ES-I3 (cell line): ENCODE data around the gene ORC1.
A peak's percentile ranks its signal among the peaks of the same experiment; 100 is the strongest.
"Not testable (repeated sequence)": the region's sequence is repeated elsewhere in the genome, so short reads cannot be mapped to it uniquely, and the experiment has no call there.

Experiments used
- H3K36me3 ChIP-seq: 2 replicates; pipeline ENCODE4 v1.6.1; 2013; ENCODE audit warnings: mild to moderate bottlenecking, low read length, control low read depth, moderate library complexity; ENCODE audit not compliant: insufficient read depth
- H3K4me1 ChIP-seq: 2 replicates; pipeline ENCODE4 v1.6.1; 2013; ENCODE audit warnings: mild to moderate bottlenecking, control low read depth, low read length; ENCODE audit not compliant: insufficient read depth
- H3K9ac ChIP-seq: 2 replicates; pipeline ENCODE4 v1.6.1; 2013; ENCODE audit warnings: low read depth, mild to moderate bottlenecking, low read length, moderate library complexity
- H3K9me3 ChIP-seq: 2 replicates; pipeline ENCODE4 v1.6.1; 2013; ENCODE audit warnings: mild to moderate bottlenecking, low read length, moderate library complexity; ENCODE audit not compliant: control insufficient read depth, insufficient read depth

The ORC1 gene

GRCh38 chr1:52414942-52415341, 10.7 kb upstream of the ORC1 start:
- Histone ChIP-seq H3K9ac (no peak overlapping the region), H3K9me3 (no peaks in the 10 kb centered on the region), H3K4me1 (no peaks in the 10 kb centered on the region), H3K36me3 (peaks cover 38% of the 10 kb centered on the region)

GRCh38 chr1:52413410-52413989, 9.3 kb upstream of the ORC1 start:
- Histone ChIP-seq H3K4me1 (no peaks in the 10 kb centered on the region), H3K9me3 (no peaks in the 10 kb centered on the region), H3K9ac (no peak overlapping the region), H3K36me3 (peaks cover 47% of the 10 kb centered on the region)

DNA sequence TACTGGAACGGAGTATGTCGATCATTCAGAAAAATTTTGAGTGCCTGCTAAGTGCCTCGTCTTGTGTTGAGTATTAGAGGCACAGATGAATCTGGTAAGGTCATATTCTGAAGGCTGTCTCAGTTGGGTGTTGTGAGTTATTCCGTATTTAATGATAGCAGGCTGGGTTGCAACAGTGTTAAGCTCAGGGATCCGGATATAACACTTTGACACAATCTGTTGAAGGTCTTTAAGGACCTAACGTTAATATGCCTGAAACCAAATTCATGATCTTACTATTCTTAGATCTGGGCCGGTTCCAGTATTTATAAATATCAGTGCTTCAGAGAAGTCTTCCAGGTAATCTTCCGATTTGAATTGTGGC, 734 bp upstream of the ORC1 start:
- H3K4me1 ChIP-seq: peaks cover 3% of the 10 kb centered on the region; the same call in 1 of the 2 replicates
- H3K9ac ChIP-seq: peak overlapping the region; percentile 98
- no peaks in the 10 kb centered on the region for H3K9me3 ChIP-seq
- H3K36me3 ChIP-seq: peaks cover 42% of the 10 kb centered on the region

GRCh38 chr1:52403566-52404115, 582 bp downstream of the ORC1 start:
- H3K9me3 ChIP-seq: no peaks in the 10 kb centered on the region
- H3K36me3 ChIP-seq: peaks cover 34% of the 10 kb centered on the region
- H3K4me1 ChIP-seq: peaks cover 3% of the 10 kb centered on the region; the same call in 1 of the 2 replicates
- H3K9ac ChIP-seq: peak overlapping the region; percentile 98

GRCh38 chr1:52402860-52403240, 1.4 kb downstream of the ORC1 start:
- Histone ChIP-seq H3K9me3 (no peaks in the 10 kb centered on the region), H3K36me3 (peaks cover 29% of the 10 kb centered on the region), H3K4me1 (peaks cover 3% of the 10 kb centered on the region; the same call in 1 of the 2 replicates), H3K9ac (peak overlapping the region; percentile 98; the same call in 1 of the 2 replicates)

- Histone ChIP-seq H3K9ac (no peak overlapping the region), H3K36me3 (peaks cover 39% of the 10 kb centered on the region), H3K4me1 (no peaks in the 10 kb centered on the region; the same call in 1 of the 2 replicates), H3K9me3 (no peaks in the 10 kb centered on the region)
Observed at GRCh38 chr1:52400131-52400530, 4.1 kb downstream of the ORC1 start.

GRCh38 chr1:52399629-52400028, 4.6 kb downstream of the ORC1 start:
- Histone ChIP-seq H3K4me1 (no peaks in the 10 kb centered on the region; the same call in 1 of the 2 replicates), H3K9me3 (no peaks in the 10 kb centered on the region), H3K36me3 (peaks cover 39% of the 10 kb centered on the region), H3K9ac (no peak overlapping the region)

DNA sequence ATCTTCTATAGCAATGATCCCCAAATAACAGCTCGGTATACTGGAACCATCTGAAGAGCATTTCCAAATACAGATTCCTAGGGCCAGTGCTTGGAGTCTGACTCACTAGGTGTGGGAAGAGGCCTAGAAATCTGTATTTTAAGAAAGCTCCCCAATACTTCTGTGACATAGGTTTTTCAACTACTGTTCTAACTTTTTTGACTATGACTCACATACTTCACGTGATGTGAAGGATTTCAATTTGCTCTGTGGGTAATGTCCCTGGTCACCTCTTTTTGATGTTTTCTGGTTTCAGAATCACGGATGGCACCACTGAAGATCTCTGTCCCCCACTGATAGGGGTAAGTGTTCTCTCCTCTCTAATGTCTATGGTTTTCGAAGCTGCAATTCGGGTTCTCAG, 11.0 kb downstream of the ORC1 start:
- H3K9me3 ChIP-seq: no peaks in the 10 kb centered on the region
- H3K9ac ChIP-seq: no peak overlapping the region
- H3K36me3 ChIP-seq: peaks cover 36% of the 10 kb centered on the region
- no peaks in the 10 kb centered on the region for H3K4me1 ChIP-seq

GRCh38 chr1:52386458-52386857, 17.8 kb downstream of the ORC1 start:
- Histone ChIP-seq H3K4me1 (no peaks in the 10 kb centered on the region; the same call in 1 of the 2 replicates), H3K9ac (no peak overlapping the region), H3K36me3 (peaks cover 39% of the 10 kb centered on the region), H3K9me3 (no peaks in the 10 kb centered on the region)

DNA sequence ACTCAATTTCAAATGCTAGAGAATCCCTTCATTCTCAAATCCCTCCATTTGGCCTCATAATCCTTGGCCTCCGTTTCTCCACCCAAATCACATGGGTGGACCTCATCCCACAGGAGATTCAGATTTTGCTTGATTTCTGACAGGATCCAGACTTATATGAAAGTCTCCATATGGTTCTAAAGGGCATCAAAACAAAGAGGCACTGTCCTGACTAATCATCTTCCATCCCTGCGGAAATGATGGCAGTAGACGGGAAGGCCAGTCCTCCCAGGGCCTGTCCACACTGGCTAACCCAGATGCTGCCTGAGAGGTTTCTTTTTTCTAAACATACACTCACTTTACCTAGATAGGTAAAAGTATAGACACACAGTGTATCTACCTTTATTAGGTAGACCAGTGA, 18.8 kb downstream of the ORC1 start:
- Histone ChIP-seq H3K9ac (no peak overlapping the region), H3K36me3 (peaks cover 49% of the 10 kb centered on the region), H3K9me3 (no peaks in the 10 kb centered on the region), H3K4me1 (no peaks in the 10 kb centered on the region; the same call in 1 of the 2 replicates)

DNA sequence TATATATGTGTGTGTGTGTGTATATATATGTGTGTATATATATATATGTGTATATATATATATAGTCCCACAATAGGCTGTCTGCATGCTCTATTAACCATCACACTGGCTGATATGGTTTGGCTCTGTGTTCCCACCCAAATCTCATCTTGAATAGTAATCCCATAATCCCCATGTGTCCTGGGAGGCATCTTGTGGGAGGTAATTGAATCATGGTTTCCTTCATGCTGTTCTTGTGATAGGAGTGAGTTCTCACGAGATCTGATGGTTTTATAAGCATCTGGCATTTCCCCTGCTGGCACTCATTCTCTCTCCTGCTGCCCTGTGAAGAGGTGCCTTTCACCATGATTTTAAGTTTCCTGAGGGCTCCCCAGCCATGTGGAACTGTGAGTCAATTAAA, 34.4 kb downstream of the ORC1 start:
- H3K9ac ChIP-seq, H3K4me1 ChIP-seq, H3K9me3 ChIP-seq: not testable (repeated sequence)
- H3K36me3 ChIP-seq: peaks cover 19% of the 10 kb centered on the region

DNA sequence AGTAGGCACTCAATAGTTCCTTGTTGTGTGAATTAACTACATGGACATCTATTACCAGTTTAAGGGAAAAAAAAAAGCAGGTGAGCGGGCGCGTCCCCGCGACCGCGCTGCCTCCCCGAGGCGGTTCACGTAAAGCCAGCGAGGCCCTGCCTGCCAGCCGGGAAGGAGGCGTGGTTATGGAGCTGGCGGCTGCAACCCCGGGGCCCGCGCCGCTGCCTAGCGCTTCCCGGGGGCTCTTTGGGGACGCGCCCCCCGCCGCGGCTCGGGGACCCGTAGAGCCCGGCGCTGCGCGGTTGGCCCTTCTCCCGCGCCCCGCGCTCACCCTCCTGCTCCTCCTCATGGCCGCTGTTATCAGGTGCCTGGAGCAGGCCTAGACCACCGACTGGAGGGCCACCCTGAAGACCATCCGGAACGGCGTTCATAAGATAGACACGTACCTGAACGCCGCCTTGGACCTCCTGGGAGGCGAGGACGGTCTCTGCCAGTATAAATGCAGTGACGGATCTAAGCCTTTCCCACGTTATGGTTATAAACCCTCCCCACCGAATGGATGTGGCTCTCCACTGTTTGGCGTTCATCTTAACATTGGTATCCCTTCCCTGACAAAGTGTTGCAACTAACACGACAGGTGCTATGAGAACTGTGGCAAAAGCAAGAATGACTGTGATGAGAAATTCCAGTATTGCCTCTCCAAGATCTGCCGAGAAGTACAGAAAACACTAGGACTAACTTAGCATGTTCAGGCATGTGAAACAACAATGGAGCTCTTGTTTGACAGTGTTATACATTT, 35.6 kb downstream of the ORC1 start:
- no peaks in the 10 kb centered on the region for H3K9me3 ChIP-seq
- peaks cover 8% of the 10 kb centered on the region; the same call in 1 of the 2 replicates for H3K4me1 ChIP-seq
- peaks cover 7% of the 10 kb centered on the region for H3K36me3 ChIP-seq
- H3K9ac ChIP-seq: peak overlapping the region; percentile 63; the same call in 1 of the 2 replicates

DNA sequence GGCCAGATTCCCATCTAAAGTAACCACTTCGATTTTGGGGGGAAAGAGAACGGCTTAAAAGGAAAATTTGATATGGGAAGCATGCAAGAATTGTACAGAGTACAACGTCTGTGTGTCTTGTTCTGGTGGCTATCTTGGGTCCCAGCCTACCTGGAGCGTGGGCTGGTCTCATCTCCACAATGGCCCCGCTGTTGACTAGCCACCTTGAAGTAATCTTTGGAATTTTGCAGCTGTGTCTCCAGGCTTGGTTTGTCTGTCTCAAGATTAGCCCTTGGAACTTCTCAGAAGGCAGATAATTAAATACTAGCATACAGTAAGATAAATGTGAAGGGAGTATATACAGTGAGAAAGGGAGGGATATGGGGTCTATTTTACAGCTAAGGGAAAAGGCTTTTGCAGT, 37.0 kb downstream of the ORC1 start:
- H3K9ac ChIP-seq: no peak overlapping the region
- H3K36me3 ChIP-seq: no peaks in the 10 kb centered on the region; the same call in 1 of the 2 replicates
- peaks cover 8% of the 10 kb centered on the region; the same call in 1 of the 2 replicates for H3K4me1 ChIP-seq
- H3K9me3 ChIP-seq: no peaks in the 10 kb centered on the region

DNA sequence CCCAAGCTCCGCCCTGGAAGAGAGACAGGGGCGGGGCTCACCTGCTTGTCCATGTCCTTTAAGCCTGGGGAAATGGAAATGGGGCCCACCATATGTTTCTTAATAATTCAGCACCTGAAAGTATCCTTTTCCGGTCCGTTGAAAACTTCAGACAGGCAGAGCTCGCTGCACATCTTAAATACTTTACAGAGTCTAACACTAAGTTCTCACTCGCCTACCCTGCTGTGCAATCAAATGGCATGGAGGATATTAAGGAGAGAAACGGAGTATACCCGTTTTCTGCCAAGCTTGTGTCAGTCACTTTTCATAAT, 37.8 kb downstream of the ORC1 start:
- Histone ChIP-seq H3K9ac (peak overlapping the region; percentile 55), H3K36me3 (no peaks in the 10 kb centered on the region; the same call in 1 of the 2 replicates), H3K4me1 (peaks cover 8% of the 10 kb centered on the region; the same call in 1 of the 2 replicates)

More for the DNA sequence above, 37.8 kb downstream of the ORC1 start:
- no peaks in the 10 kb centered on the region for H3K9me3 ChIP-seq
